ENCODE data around the gene OGFR.

OGFR gene

DNA sequence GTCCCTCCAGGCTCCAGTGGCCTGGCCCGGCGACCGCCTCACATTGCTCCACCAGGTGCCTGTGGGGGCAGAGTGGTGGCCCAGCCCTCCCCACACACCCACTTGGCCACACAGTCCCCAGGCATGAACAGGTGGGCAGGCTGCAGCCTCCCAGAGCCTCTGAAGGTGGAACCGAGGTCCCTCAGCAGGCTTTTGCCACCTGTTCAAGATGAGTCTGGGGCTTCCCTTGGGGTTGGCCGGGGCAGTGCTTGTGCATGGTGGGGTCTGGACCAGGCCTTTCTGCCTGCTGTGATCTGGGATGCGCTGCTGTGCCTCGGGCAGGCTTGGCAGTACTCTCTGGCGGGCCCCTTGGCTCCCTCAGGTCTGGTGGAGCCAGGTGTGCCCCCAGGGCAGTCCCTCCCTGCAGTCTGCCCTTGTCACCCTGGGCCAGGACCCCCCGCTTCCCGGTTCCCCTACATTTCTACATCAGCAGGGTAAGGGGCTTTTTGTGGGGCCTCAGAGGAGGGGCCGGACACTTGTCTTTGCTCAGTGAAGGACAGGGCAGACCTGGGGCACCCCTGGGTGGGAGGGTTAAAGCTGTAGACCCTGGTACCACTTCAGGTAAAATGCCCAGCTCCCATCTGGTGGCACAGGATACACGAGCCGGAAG is 9.5 kb downstream of the OGFR start:
- ATAC-seq (replicated peaks) (no peak), DNase-seq (no peak)
- Mint-ChIP-seq H3K4me1 (ENCODE audit: low read depth in 2 of 2) (peaks cover 16% of the 10 kb centered on the region in 2 donors), H3K9me3 (no peaks in the 10 kb centered on the region), H3K36me3 (ENCODE audit: insufficient read depth) (peaks cover 47% of the 10 kb centered on the region), H3K4me3 (peak overlapping the region in 1 of 2 donors; percentile 39), H3K27me3 (peaks cover 8 to 34% of the 10 kb centered on the region in 2 donors), H3K27ac (no peak overlapping the region)

GRCh38 chr20:62814709-62815065 is 10.1 kb downstream of the OGFR start:
- DNase-seq (no peak), ATAC-seq (replicated peaks) (no peak)
- Mint-ChIP-seq H3K36me3 (ENCODE audit: insufficient read depth) (peaks cover 42% of the 10 kb centered on the region), H3K9me3 (no peaks in the 10 kb centered on the region), H3K4me1 (ENCODE audit: low read depth in 2 of 2) (peaks cover 14 to 16% of the 10 kb centered on the region in 2 donors), H3K27me3 (peaks cover 8 to 37% of the 10 kb centered on the region in 2 donors), H3K27ac (no peak overlapping the region), H3K4me3 (peak overlapping the region; percentile 15 to 39)

- DNase-seq (no peak), ATAC-seq (replicated peaks) (peak; percentile 13)
- peaks cover 36% of the 10 kb centered on the region for H3K36me3 Mint-ChIP-seq (ENCODE audit: insufficient read depth)
- peak overlapping the region; percentile 15 to 39 for H3K4me3 Mint-ChIP-seq
- no peak overlapping the region for H3K27ac Mint-ChIP-seq
- H3K9me3 Mint-ChIP-seq = no peaks in the 10 kb centered on the region
- peaks cover 8 to 44% of the 10 kb centered on the region in 2 donors for H3K27me3 Mint-ChIP-seq
- peaks cover 14 to 16% of the 10 kb centered on the region in 2 donors for H3K4me1 Mint-ChIP-seq (ENCODE audit: low read depth in 2 of 2)
Observed at GRCh38 chr20:62815066-62815991, 10.7 kb downstream of the OGFR start.

DNA sequence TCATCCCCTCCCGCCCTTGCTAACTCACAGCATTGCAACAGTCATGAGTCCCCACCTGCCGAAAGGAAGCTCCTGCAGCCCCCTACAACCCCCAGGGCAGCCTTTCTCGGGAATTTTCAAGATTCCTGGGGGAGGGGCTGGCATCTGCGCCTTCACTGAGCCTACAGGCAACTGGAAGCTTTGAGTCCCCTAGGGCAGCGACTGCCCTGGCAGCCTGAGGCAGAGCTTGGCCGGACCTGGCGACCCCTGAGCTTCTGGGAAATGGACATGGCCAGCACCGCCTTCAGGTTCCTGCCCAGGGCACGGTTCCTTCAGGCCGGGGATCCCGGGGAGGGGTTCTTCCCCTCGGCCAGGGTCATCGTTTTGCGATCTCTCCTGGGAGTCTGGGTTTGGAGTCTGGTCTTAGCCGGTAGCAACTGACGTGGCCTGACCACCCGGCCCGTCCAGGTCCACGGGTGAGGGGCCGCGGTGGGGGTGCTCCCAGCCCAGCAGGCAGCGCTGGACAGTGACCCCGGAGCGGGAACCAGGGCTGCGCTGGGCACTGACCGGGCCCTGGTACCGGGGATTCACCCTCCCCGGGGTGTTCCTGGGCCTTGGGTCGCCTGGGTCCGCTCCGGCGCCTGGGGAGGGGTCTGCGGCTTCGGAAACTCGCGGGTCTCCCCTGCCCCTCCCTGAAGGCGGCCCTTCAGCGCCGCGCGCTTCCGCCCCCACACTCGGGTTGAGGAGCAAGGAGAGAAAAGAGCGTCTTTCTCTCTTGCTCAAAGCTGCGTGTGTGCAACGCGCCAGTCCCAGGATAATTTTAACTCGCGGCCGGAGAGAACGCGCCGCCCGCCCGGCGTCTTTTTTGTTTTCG is 11.6 kb downstream of the OGFR start:
- no peak overlapping the region for H3K27ac Mint-ChIP-seq
- H3K4me3 Mint-ChIP-seq = peak overlapping the region; percentile 18 to 39
- peaks cover 14 to 16% of the 10 kb centered on the region in 2 donors for H3K4me1 Mint-ChIP-seq (ENCODE audit: low read depth in 2 of 2)
- H3K27me3 Mint-ChIP-seq = peaks cover 8 to 46% of the 10 kb centered on the region in 2 donors
- no peaks in the 10 kb centered on the region for H3K9me3 Mint-ChIP-seq
- peak; percentile 36 for ATAC-seq (replicated peaks)
- peaks cover 29% of the 10 kb centered on the region for H3K36me3 Mint-ChIP-seq (ENCODE audit: insufficient read depth)
- DNase-seq = no peak

GRCh38 chr20:62816884-62817873 is 12.5 kb downstream of the OGFR start, which contains the start of gene COL9A3:
Gene COL9A3, plus strand, starts transcription at chr20:62817050. Its CDS starts 15 bp downstream, at chr20:62817065.
- peak; percentile 39 for ATAC-seq (replicated peaks)
- H3K36me3 Mint-ChIP-seq (ENCODE audit: insufficient read depth) = peaks cover 23% of the 10 kb centered on the region
- H3K27me3 Mint-ChIP-seq = peaks cover 8 to 46% of the 10 kb centered on the region in 2 donors
- DNase-seq = no peak
- peaks cover 11 to 13% of the 10 kb centered on the region in 2 donors for H3K4me1 Mint-ChIP-seq (ENCODE audit: low read depth in 2 of 2)
- no peaks in the 10 kb centered on the region for H3K9me3 Mint-ChIP-seq
- peak within 1 kb of the TSS; percentile 18 to 39 for H3K4me3 Mint-ChIP-seq
- no peak within 1 kb of the TSS for H3K27ac Mint-ChIP-seq

GRCh38 chr20:62817975-62818591 is 13.4 kb downstream of the OGFR start:
- H3K4me3 Mint-ChIP-seq = peak overlapping the region in 1 of 2 donors; percentile 14
- no peak for DNase-seq
- H3K27ac Mint-ChIP-seq = no peak overlapping the region
- ATAC-seq (replicated peaks) = no peak
- H3K9me3 Mint-ChIP-seq = no peaks in the 10 kb centered on the region
- H3K27me3 Mint-ChIP-seq = peaks cover 8 to 46% of the 10 kb centered on the region in 2 donors
- H3K36me3 Mint-ChIP-seq (ENCODE audit: insufficient read depth) = peaks cover 14% of the 10 kb centered on the region
- peaks cover 11 to 13% of the 10 kb centered on the region in 2 donors for H3K4me1 Mint-ChIP-seq (ENCODE audit: low read depth in 2 of 2)

GRCh38 chr20:62818592-62819493 is 14.2 kb downstream of the OGFR start:
- DNase-seq = no peak

GRCh38 chr20:62819494-62820174 is 15.0 kb downstream of the OGFR start:
- H3K4me1 Mint-ChIP-seq (ENCODE audit: low read depth in 2 of 2) = peaks cover 9 to 12% of the 10 kb centered on the region in 2 donors
- H3K27me3 Mint-ChIP-seq = peaks cover 8 to 41% of the 10 kb centered on the region in 2 donors
- no peak for ATAC-seq (replicated peaks)
- DNase-seq = no peak
- H3K9me3 Mint-ChIP-seq = no peaks in the 10 kb centered on the region
- peaks cover 8% of the 10 kb centered on the region for H3K36me3 Mint-ChIP-seq (ENCODE audit: insufficient read depth)
- no peak overlapping the region for H3K27ac Mint-ChIP-seq
- H3K4me3 Mint-ChIP-seq = no peak overlapping the region

More at GRCh38 chr20:62818592-62819493, 14.2 kb downstream of the OGFR start:
- peaks cover 8 to 46% of the 10 kb centered on the region in 2 donors for H3K27me3 Mint-ChIP-seq
- no peak for ATAC-seq (replicated peaks)
- peaks cover 14% of the 10 kb centered on the region for H3K36me3 Mint-ChIP-seq (ENCODE audit: insufficient read depth)
- H3K27ac Mint-ChIP-seq = no peak overlapping the region
- peaks cover 11 to 13% of the 10 kb centered on the region in 2 donors for H3K4me1 Mint-ChIP-seq (ENCODE audit: low read depth in 2 of 2)
- H3K9me3 Mint-ChIP-seq = no peaks in the 10 kb centered on the region
- no peak overlapping the region for H3K4me3 Mint-ChIP-seq

DNA sequence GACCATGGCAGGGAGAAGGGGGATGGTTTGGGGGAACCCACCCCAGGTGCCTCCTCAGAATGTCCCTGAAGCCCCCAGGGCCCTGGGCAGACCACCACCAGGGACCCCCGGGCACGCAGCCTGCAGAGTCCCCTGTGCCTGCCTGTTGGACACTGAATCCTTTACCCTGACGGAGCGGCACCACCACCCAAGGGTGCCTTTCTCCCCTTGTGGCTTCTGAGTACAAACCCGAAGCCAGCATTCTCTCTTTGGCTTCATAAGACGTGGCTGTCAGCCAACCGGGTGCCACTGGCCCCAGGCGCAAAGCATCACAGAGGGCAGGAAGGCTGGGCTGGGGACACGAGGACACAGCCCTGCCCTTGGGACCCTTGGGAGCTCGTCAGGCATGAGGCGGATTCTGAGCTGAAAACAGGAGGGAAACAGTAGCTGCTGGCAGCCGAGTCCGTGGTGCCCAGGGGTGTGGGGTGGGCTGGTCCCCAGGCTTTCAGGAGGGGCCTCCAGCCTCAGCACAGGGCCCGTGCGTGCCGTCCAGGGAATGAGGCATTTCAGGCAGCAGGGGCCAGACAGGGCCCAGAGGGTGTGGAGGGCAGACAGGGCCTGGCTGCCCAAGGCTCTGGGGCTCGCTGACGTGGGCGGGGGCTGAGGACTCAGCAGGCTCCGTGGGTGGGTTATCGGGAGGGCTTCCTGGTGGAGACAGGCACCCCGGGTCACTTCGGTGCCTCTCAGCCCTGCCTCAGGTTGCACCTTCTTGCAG is 15.8 kb downstream of the OGFR start:
- no peak overlapping the region for H3K4me3 Mint-ChIP-seq
- no peak overlapping the region for H3K27ac Mint-ChIP-seq
- ATAC-seq (replicated peaks) = no peak

GRCh38 chr20:62820962-62821725 is 16.5 kb downstream of the OGFR start:
- Mint-ChIP-seq H3K4me3 (no peak overlapping the region), H3K27me3 (peaks cover 8 to 26% of the 10 kb centered on the region in 2 donors), H3K9me3 (no peaks in the 10 kb centered on the region), H3K36me3 (ENCODE audit: insufficient read depth) (no peaks in the 10 kb centered on the region), H3K4me1 (ENCODE audit: low read depth in 2 of 2) (no peaks in the 10 kb centered on the region), H3K27ac (no peak overlapping the region)
- DNase-seq (no peak), ATAC-seq (replicated peaks) (no peak)

More for the DNA sequence above, 15.8 kb downstream of the OGFR start:
- Mint-ChIP-seq H3K36me3 (ENCODE audit: insufficient read depth) (peaks cover under 1% of the 10 kb centered on the region), H3K9me3 (no peaks in the 10 kb centered on the region), H3K4me1 (ENCODE audit: low read depth in 2 of 2) (peaks cover 4 to 5% of the 10 kb centered on the region in 2 donors), H3K27me3 (peaks cover 8 to 34% of the 10 kb centered on the region in 2 donors)
- no peak for DNase-seq
